GM12874 (cell line): ENCODE measurements around the gene COPB1.

Source experiments
- CTCF ChIP-seq: IDR thresholded peaks from 2 replicates; pipeline ENCODE4 v1.5.1; 2011; ENCODE audit warnings: low read depth, mild to moderate bottlenecking, control low read depth, low read length, moderate library complexity; ENCODE audit not compliant: insufficient read depth

Gene COPB1

GRCh38 chr11:14503023-14503422 lies 3.4 kb upstream of the COPB1 start:
- no peak for TF ChIP-seq CTCF

- TF ChIP-seq CTCF = no peak
Observed at GRCh38 chr11:14502039-14502438, 2.4 kb upstream of the COPB1 start.

GRCh38 chr11:14500181-14500651 lies 605 bp upstream of the COPB1 start:
- TF ChIP-seq CTCF = no peak

- no peak for TF ChIP-seq CTCF
Observed at GRCh38 chr11:14499178-14499559, 442 bp downstream of the COPB1 start.

- TF ChIP-seq CTCF = no peak
Observed at GRCh38 chr11:14480716-14481115, 18.9 kb downstream of the COPB1 start.

- no peak for TF ChIP-seq CTCF
Observed at GRCh38 chr11:14471127-14471526, 28.5 kb downstream of the COPB1 start.

GRCh38 chr11:14463623-14464022 lies 36.0 kb downstream of the COPB1 start:
- TF ChIP-seq CTCF = no peak

- no peak for TF ChIP-seq CTCF
Observed at GRCh38 chr11:14460147-14460546, 39.5 kb downstream of the COPB1 start.
